Right atrium auricular region (tissue), 2 donors: ENCODE results near the gene LRMDA. TPM values are rescaled to one million over a fixed set of nuclear protein-coding genes. Genes with fewer than 3 reads are reported as not detected.

Experiments
- DNase-seq: peaks from one replicate; pipeline ENCODE4 v3.0.0-alpha.2; 2019; ENCODE audit warnings: low spot score
- H3K27ac ChIP-seq, 2 donors: fragments of 200-600 bp; sonication (generic); 1 replicate in 1 of 2; 2 replicates in 1 of 2; pipeline ENCODE4 v1.5.1; 2016 to 2019
- H3K27me3 ChIP-seq, 2 donors: fragments of 200-600 bp; sonication (generic); one replicate each; pipeline versions ENCODE4 v1.5.1 to v1.6.0; 2017 to 2019
- H3K36me3 ChIP-seq: fragments of 200-600 bp; sonication (generic); one replicate; pipeline ENCODE4 v1.5.1; 2016
- H3K4me1 ChIP-seq, 2 donors: fragments of 200-600 bp; sonication (generic); one replicate each; pipeline versions ENCODE4 v1.5.1 to v1.6.0; 2017 to 2019
- H3K4me3 ChIP-seq, 2 donors: fragments of 200-600 bp; sonication (generic); 1 replicate in 1 of 2; 2 replicates in 1 of 2; pipeline ENCODE4 v1.5.1; 2017 to 2019; ENCODE audit warnings: mild to moderate bottlenecking in 1 of 2, moderate library complexity in 1 of 2
- H3K9me3 ChIP-seq, 2 donors: fragments of 200-600 bp; sonication (generic); one replicate each; pipeline ENCODE4 v1.5.1; 2019
- total RNA-seq, 2 donors: library from RNA; depleted of rRNA; stranded (reverse); fragments of >200 nt; gene quantifications; one replicate each; pipeline ENCODE4 v1.1.0, GENCODE V29; 2016
- TF ChIP-seq, protein P1 (sequence below), 2 donors: fragments of 200-600 bp; sonication (generic); IDR thresholded peaks; one replicate each; pipeline ENCODE4 v1.5.1; 2019; ENCODE audit warnings: antibody characterized with exemption in 2 of 2

The LRMDA gene
- total RNA-seq, 2 donors from 2014 or later = 6.1 to 19.1 TPM

DNA sequence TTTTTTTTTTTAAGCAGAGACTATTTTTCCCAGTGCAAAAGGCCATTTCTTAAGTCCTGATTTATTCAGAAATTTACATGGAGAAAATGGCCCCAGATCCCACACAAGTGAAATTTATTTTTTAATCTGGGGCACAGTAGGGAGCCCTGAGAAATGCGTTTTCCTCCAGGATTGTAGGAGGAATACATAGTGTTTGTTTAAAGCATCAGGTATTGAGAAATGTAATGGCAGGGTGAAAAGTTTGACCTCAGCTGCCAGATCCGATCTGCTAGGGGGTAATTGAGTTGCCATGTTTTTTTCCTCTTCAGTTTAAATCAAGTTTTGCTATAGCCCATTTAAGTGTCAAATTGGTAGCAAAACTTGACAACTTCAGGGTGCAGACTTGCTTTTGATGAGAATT lies 110.0 kb downstream of the LRMDA start:
- Histone ChIP-seq H3K27me3 (no peaks in the 10 kb centered on the region), H3K4me3 (no peak overlapping the region), H3K4me1 (peaks cover 0 to 8% of the 10 kb centered on the region in 2 donors), H3K36me3 (no peaks in the 10 kb centered on the region), H3K9me3 (no peaks in the 10 kb centered on the region), H3K27ac (no peak overlapping the region)
- DNase-seq = no peak
- TF ChIP-seq, protein P1, sequence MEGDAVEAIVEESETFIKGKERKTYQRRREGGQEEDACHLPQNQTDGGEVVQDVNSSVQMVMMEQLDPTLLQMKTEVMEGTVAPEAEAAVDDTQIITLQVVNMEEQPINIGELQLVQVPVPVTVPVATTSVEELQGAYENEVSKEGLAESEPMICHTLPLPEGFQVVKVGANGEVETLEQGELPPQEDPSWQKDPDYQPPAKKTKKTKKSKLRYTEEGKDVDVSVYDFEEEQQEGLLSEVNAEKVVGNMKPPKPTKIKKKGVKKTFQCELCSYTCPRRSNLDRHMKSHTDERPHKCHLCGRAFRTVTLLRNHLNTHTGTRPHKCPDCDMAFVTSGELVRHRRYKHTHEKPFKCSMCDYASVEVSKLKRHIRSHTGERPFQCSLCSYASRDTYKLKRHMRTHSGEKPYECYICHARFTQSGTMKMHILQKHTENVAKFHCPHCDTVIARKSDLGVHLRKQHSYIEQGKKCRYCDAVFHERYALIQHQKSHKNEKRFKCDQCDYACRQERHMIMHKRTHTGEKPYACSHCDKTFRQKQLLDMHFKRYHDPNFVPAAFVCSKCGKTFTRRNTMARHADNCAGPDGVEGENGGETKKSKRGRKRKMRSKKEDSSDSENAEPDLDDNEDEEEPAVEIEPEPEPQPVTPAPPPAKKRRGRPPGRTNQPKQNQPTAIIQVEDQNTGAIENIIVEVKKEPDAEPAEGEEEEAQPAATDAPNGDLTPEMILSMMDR (IDR thresholded peaks at IDR 0.05) = no peak

DNA sequence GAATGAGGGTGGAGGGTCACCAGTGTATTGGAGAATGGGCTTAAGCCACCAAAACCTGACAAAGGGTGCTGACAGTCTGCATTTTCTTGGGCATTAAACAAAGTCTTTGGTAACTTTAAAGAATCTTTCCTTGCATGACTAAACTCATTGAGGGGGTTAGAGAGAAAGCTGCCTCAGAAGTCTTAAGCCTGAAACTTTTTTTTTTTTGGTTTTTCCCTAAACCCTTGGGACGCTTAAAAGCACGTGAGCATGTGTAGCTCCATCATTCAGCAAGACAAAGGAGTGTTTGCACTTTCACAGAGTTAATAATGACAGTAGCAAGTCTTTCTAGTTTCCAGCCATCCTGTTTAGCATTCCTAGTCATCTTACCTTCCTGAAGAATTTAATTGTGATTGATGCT lies 110.7 kb downstream of the LRMDA start:
- H3K4me1 ChIP-seq = peaks cover 0 to 10% of the 10 kb centered on the region in 2 donors
- no peaks in the 10 kb centered on the region for H3K27me3 ChIP-seq
- no peaks in the 10 kb centered on the region for H3K36me3 ChIP-seq
- no peak overlapping the region for H3K4me3 ChIP-seq
- TF ChIP-seq, protein P1 (IDR thresholded peaks at IDR 0.05) = no peak
- no peak overlapping the region for H3K27ac ChIP-seq
- no peak for DNase-seq
- H3K9me3 ChIP-seq = no peaks in the 10 kb centered on the region

DNA sequence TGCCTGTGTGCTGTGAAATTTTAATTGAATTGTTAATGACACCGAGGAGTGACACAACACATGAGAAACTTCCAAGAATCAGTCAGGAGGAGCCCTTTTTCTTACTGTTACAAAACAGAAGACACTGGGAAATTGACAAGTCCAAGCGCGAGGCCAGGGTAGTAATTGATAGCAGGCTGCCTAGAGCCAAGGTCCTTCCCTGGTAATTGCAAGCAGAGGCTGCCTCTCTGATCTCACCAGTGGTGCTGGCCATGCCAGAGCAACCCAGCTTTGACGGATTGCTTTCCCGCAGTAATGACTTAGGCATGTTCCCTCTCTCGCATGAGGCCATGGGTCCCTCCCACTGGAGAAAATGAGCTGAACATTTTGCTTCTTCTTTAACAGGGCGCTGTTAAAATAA lies 111.5 kb downstream of the LRMDA start:
- TF ChIP-seq, protein P1 (IDR thresholded peaks at IDR 0.05) = no peak
- H3K27me3 ChIP-seq = no peaks in the 10 kb centered on the region
- H3K27ac ChIP-seq = no peak overlapping the region
- no peaks in the 10 kb centered on the region for H3K9me3 ChIP-seq
- H3K36me3 ChIP-seq = no peaks in the 10 kb centered on the region
- H3K4me3 ChIP-seq = no peak overlapping the region
- DNase-seq = no peak
- peaks cover 0 to 18% of the 10 kb centered on the region in 2 donors for H3K4me1 ChIP-seq

DNA sequence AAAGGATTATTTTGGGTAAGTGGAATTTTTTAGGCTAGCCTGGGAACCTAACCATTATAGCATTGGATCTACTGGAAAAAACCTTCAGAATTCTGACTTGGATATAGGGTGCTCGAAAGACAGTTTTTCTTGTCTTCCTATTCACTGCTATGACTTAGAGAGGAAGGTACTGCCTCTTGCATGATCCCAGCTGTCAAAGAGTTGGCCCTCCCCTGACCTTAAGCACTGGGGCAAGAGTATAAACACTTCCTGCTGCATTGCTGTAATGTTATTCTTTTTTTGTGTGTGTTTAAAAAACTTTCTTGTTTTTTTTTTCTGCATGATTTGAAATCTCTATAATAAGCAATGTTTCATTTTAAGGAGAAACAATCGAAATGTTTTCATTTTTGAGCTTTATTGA lies 113.0 kb downstream of the LRMDA start:
- H3K4me1 ChIP-seq = peaks cover 0 to 23% of the 10 kb centered on the region in 2 donors
- TF ChIP-seq, protein P1 (IDR thresholded peaks at IDR 0.05) = no peak
- no peaks in the 10 kb centered on the region for H3K36me3 ChIP-seq
- H3K27ac ChIP-seq = no peak overlapping the region
- no peak for DNase-seq
- H3K27me3 ChIP-seq = no peaks in the 10 kb centered on the region
- no peak overlapping the region for H3K4me3 ChIP-seq
- H3K9me3 ChIP-seq = no peaks in the 10 kb centered on the region

DNA sequence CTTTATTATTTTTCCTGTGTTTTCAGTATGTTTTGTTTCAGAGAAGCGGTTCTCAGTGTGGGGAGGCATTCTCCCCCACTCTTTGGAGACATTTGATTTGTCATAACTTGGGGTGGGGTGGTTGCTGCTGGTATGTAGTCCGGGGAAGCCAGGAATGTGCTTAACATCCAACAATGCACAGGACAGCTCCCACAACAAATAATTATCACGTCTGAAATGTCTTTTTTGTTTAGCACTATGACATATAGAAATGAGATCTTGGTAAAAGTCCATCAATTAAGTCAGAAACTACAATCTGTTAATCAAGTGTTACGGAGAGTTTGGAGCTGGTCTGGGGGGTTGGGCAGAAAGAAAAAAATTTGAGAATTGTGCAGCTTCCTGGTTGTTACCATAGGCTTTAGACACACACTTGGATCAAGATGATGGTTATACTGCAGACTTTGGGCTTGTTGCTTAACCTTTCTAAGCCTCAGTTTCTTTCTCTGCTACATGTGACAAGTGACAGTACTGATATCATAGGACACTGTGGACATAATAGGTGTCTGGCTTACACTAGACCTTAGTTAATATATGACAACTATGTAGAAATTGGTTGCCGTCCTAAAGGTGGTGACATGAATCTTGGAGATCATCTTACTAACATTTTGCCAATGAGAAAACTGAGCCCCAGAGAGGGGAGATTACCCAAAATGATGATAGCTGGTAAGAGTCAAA lies 113.7 kb downstream of the LRMDA start:
- Histone ChIP-seq H3K4me1 (peaks cover 0 to 23% of the 10 kb centered on the region in 2 donors), H3K36me3 (no peaks in the 10 kb centered on the region), H3K4me3 (no peak overlapping the region), H3K9me3 (no peaks in the 10 kb centered on the region), H3K27ac (no peak overlapping the region), H3K27me3 (no peaks in the 10 kb centered on the region)
- TF ChIP-seq, protein P1 (IDR thresholded peaks at IDR 0.05) = no peak
- DNase-seq = no peak

DNA sequence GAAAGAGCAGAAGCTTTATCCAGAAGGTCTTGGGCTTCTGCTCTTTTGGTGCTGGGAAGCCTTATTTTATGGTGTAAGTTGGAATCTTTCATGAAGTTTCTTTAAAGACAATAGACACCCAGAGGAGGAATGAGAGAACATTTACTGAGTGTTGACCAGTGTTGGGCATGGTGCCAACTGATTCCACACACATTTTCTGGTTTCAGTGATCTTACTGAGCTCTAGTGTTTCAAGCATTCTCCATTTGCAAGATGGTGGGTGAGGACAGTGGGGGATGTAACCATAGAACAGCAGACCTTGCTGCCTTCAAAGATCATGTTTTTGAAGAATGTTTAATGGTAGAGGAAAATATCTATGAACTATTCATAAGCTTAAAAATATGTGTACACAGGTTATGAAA lies 114.6 kb downstream of the LRMDA start:
- no peak overlapping the region for H3K27ac ChIP-seq
- no peaks in the 10 kb centered on the region for H3K27me3 ChIP-seq
- no peaks in the 10 kb centered on the region for H3K9me3 ChIP-seq
- no peak for DNase-seq
- H3K36me3 ChIP-seq = no peaks in the 10 kb centered on the region
- H3K4me1 ChIP-seq = peaks cover 0 to 23% of the 10 kb centered on the region in 2 donors
- TF ChIP-seq, protein P1 (IDR thresholded peaks at IDR 0.05) = no peak
- no peak overlapping the region for H3K4me3 ChIP-seq
